Fibroblast of skin of right biceps (primary cell): ENCODE results near the gene FAM222B.
"Not testable (repeated sequence)": the region's sequence is repeated elsewhere in the genome, so short reads cannot be mapped to it uniquely, and the experiment has no call there.

Experiments
- DNase-seq: peaks from one replicate; pipeline ENCODE4 v3.0.0-alpha.2; 2013

Gene FAM222B

GRCh38 chr17:28834420-28834819 is 8.2 kb downstream of the FAM222B start:
- no peak for DNase-seq

GRCh38 chr17:28828294-28829040 is 14.1 kb downstream of the FAM222B start:
- DNase-seq: peak; percentile 54

DNA sequence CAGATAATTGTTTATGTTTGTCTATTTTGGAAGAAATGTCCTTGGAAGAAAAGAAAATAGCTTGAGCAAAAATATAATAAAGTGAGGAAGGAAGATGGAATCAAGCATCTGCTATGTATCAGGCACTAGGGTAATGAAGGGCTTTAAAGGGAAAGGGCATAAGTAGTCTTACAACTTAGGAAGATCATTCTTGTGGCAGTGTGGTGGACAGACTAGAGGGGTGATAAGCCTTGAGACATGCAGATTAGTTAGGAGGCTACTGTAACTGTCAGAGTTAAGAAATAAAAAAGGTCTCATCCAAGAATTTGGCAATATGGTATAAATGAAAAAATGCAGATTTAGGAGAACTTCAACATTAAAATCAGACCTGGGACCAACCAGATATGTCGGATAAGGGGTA is 14.9 kb downstream of the FAM222B start:
- no peak for DNase-seq

DNA sequence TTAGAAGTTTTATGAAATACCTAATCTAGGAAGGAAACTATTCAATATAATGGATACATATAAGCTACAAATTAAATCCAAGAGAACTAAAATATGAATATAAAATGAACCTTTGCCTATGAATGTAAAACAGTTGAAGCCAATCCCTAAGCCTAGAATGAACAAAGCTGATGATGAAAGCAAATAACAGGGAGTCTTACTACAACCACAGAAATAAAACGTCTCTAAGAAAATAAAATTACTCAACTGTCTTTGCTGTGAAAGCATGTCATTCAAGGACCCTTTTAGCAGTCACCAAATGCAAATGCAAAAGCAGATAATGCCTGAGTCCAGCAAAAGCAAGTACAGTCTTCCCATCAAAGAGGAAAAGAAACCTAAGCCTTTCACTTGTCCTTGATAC is 23.0 kb downstream of the FAM222B start:
- no peak for DNase-seq

DNA sequence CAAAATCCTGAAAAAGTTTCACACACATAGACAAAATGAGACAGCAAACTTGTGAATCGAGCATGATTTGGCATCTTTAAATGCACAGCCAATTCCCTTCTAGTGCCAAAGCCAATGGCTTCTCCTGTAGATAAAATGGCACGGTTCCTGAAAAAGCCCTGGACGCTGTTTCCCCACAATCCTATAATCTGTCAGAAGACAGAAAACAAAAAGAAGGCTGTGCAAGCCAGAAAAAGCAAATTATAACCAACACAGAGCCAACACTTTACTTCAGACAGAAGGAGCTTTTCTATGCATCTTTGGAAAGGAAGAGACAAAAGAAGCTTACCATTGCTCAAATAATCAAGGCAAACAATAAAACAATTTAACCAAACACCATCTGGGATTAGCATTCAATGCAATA is 23.8 kb downstream of the FAM222B start:
- DNase-seq: no peak

GRCh38 chr17:28816540-28816939 is 26.1 kb downstream of the FAM222B start:
- no peak for DNase-seq

- DNase-seq: peak; percentile 57
Observed at GRCh38 chr17:28812748-28813377, 29.7 kb downstream of the FAM222B start.

DNA sequence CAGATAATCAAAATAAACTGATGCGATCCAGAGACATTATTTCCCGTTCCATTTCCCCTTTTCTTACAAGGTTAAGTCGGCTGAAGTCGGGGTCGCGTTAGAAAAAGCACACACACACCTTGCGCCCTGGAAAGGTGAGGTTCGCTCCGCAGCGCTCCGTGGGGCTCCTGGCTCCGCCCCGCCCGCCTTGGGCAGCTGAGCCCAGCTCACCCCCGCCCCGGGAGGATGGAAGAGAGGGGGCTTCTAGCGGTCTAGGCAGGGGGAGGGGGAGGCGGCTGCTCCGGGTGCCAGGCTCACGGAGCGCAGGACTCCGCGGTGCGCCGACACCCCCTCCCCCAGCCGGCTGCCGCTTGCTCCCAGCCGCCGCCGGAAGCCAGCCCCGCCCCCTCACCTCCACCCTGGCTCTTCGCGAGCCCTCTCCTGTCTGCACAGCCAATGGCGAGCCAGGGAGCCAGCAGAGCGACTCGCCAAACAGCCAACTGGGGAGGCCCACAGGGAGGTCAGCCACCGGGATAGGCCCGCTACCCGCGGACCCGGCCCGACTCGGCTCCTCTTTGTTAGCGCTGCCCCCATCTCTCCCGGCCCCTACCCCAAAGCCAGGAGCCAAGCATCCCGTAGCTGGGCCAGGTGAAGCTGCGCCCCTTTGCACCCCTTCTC is 30.4 kb downstream of the FAM222B start:
- DNase-seq: peak; percentile 97

- DNase-seq: peak; percentile 25
Observed at GRCh38 chr17:28811651-28812090, 30.9 kb downstream of the FAM222B start.

DNA sequence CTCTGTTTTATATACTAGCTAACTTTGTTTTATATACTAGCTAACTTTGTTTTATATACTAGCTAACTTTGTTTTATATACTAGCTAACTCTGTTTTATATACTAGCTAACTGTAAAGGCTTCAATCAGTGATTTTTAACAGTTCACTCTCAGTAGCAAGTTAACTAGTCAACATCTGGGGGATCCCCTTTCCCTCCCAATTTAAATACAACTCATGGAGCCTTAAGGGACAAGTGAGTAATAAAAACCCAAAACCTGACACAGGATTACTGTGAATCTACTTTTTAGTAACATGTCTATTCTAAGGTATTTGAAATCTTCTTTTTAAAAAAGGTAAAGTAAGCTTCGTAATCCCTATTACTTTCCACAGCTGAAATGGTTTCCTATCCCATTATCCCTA is 32.2 kb downstream of the FAM222B start:
- DNase-seq: no peak

DNA sequence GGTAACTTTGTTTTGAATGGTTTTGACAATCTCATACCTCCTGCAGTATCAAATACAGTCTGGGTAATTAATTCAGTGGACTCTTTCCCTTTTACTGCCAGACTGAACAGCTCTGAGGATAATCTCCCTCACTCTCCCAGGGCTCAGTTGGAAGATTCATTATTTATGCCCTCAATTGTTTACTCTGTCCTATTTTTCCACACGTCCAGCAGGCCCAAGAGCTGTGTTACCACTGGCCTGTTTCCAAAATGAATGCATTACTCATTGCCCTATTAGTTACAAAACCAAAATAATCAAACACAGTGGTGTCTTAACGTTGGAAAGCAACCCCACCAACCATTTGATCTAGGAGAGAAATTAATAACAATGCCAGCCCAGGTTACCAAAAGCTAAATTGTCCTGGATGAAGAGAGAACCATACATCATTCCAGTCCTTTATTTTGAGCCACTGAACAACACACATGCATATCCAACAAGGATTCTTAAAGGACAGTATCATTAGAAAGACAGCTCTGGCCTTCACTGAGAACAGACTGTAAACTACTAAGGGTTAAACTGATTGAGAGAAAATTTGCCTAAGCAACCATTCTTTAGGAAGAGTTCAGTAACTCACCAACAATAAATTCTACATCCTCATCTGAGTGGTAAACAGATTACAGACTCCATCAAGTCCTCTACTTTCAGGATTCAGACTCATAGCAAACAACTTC is 34.5 kb downstream of the FAM222B start:
- peak; percentile 77 for DNase-seq

- no peak for DNase-seq
Observed at GRCh38 chr17:28796062-28796461, 46.5 kb downstream of the FAM222B start.

DNA sequence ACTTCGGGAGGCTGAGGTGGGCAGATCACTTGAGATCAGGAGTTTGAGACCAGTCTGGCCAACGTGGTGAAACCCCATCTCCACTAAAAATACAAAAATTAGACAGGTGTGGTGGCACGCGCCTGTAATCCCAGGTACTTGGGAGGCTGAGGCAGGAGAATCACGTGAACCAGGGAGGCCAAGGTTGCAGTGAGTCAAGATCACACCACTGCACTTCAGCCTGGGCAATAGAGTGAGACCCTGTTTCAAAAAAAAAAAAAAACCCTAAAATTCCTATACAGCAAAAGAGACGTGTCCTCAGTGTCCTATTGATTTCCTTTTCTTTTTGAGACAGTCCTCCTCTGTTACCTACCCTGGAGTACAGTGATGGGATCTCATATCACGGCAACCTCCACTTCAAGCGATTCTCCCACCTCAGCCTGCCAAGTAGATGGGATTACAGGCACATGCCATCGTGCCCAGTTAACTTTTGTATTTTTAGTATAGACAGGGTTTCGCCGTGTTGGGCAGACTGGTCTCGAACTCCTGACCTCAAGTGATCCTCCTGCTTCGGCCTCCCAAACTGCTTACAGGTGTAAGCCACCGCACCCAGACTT is 47.6 kb downstream of the FAM222B start:
- DNase-seq: not testable (repeated sequence)

DNA sequence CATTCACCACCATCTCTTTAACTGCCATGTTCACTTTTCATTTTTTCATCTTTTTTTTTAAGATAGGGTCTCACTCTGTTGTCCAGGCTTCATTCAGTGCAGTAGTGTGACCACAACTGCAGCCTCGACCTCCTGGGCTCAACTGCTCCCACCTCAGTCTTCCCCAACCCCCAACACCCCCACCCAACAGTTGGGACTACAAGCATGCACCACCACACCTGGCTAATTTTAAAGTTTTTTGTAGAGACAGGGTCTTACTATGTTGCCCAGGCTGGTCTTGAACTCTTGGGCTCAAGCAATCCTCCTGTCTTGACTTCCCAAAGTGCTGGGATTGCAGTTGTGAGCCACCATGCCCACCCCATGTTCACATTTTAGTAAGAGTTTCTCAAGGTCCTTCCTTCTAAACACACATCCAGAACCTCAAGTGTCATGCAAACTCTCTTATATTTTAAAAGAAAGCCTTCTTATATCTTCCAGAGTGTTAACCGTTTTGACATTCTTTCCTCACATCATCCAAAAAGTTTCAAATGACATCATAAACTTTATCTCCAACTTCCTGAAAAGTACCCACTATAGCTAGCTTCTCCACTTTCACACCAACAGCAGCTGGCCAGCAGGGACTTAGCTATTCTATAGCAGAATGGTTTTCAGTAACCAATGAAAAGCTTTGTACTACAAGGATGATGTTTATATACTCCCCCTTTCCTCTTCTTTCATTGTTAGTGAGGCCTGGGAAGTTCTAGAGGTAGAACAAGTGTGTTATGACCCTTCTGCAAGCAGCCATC is 49.5 kb downstream of the FAM222B start:
- DNase-seq: no peak

GRCh38 chr17:28788100-28788499 is 54.5 kb downstream of the FAM222B start:
- no peak for DNase-seq

DNA sequence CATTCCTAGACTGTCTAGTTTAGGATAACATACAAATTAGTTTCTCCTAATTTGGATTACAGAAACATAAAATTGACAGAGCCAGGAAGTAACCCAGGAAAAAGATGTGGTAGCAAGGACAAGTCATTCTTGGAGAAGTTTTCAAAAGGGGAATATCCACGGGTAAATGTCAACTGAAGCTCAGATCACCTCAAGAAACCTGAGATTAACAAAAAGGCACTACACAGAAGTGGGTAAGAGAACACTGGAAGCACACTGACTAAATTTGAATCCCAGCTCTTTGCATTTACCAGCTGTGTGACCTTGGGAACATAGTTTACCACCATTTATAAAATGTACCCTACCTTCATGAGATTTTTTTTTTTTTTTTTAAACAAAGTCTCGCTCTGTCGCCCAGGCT is 59.4 kb downstream of the FAM222B start:
- DNase-seq: no peak

GRCh38 chr17:28779601-28780000 is 63.0 kb downstream of the FAM222B start:
- not testable (repeated sequence) for DNase-seq

DNA sequence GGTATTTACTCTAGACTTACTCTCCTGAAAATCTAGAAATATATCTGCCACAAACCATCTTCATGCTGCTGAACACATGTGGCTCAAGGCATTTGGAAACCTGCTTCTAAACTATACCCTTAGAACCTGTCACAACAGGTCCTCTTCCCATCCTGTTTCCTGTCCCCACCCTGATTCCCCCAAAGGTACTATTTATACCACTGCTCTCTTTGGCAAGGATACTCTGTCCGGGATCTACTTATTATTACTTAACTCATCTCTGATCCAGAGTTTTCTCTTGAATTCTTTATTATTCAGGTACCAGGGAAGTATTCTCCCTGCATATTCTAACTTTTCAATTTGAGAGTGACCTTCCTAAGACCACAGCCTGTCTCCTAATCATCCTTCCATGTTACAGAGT is 65.4 kb downstream of the FAM222B start:
- no peak for DNase-seq

DNA sequence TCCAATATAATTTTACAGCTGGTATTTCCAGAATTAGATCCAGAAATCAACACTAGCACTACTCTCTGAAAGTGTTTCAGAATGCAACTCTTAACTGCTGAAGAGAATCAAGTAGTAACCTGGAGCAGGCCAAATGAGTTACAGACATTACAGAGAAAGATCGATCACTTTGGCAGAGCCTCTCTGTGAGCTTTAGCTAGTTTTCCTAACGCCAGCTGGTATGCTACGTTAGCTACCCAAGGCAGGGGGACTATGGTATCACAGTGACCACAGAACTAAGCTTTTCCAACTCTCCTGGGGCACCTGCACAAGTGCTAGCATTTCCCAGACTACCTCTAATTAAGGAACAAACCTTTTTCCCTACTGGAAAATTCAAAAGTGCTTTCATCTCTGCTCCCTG is 68.4 kb downstream of the FAM222B start:
- no peak for DNase-seq

DNA sequence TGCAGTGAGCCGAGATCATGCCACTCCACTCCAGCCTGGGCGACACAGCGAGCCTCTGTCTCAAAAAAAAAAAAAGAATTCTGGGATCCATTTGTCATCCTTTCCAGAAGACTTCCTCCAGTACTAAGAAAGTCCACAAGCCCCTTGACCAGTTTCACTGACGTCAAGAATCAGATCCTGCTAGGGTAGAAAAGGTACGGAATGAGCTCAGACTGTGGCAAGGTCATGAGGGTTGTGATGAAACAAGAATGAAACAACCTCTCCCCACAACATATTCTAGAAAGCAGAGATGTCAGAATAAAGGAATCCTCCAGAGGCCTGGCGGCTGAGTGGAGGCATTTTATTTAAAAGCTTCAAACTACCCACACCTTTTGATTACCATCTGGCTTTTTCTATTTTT is 68.9 kb downstream of the FAM222B start:
- DNase-seq: no peak

DNA sequence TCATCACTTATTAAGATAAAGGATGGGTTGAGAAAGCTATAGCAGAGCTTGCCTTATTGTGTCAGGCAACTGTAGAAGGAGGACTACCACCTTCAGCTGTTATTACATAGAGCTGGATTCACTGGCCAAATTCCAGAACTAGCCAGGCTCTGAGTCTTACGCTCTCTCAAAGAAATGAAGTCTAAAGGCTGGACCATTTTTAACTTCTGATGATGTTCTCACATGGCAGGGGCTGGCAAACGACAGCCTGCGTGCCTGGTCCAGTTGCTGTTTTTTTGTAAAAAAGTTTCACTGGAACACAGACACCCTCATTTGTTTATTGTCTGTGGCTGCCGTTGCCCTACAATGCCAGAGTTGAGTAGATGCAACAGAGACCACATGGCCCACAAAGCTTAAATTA is 77.6 kb downstream of the FAM222B start:
- no peak for DNase-seq

GRCh38 chr17:28763804-28764266 is 78.8 kb downstream of the FAM222B start:
- peak; percentile 77 for DNase-seq
